Activated CD4-positive, alpha-beta T cell treated with anti-CD3 and anti-CD28 coated beads for 4 hours (primary cell): ENCODE measurements around the gene C1QL1.

Source experiments
- DNase-seq, 2 donors: peaks; one replicate each; pipeline ENCODE4 v3.0.0-alpha.2; 2020

C1QL1 gene

DNA sequence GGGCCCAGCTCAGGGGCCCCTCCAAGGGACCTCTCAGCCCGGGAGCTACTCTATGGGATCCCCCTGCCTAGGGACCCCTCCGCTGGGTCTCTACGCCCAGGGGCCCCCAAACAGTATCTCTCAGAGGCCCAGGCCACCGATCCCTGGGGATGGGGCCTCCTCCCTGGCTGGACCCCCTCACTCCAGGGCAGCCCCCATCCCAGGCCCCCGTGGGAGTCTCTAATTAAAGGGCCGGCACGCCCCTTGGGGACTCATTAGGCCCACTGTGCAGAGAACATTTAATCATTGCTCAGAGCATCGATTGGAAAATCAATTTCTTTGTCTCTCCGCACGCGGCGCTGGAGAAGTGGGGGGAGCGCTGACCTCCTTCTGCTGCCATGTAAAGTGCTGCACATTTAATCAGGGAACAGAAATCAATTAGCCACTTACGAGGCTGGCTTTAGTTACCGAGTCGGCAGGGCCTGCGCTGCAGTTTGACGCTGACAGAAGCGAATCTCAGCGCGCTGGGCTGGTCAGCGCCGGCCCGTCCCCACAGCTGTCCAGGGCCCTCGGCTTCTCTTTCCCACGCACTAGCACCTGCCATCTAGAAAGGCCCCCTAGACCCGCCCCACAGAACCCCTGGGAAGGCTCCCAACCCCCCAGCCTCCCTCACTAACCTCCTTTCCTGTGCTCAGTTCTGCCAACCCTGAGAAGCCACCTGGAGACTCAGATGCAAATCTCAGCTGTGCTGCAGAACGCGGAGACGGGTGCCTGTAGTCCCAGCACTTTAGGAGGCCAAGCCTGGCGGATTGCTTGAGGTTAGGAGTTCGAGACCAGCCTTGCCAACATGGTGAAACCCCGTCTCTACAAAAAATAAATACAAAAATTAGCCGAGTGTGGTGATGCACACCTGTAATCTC lies 20.2 kb upstream of the C1QL1 start:
- no peak for DNase-seq

DNA sequence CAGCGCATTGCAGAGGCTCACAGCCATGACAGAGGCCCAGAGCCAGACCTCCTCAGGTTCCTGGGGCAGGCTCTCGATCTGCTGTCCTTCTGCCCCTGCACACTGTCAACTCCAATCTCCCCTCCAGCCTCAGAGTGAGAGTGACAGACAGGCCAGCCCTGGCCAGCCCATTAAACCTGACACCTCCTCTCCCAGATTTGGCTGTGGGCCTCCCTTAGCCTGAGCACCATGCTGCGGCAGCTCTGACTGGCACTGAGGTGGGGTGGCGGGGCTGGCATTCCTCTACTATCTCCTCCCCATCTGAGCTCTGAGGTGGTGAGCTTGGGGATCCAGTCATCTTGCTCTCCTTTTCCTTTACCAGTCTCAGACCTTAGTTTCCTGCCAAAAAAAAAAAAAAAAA lies 15.5 kb upstream of the C1QL1 start:
- no peak for DNase-seq

DNA sequence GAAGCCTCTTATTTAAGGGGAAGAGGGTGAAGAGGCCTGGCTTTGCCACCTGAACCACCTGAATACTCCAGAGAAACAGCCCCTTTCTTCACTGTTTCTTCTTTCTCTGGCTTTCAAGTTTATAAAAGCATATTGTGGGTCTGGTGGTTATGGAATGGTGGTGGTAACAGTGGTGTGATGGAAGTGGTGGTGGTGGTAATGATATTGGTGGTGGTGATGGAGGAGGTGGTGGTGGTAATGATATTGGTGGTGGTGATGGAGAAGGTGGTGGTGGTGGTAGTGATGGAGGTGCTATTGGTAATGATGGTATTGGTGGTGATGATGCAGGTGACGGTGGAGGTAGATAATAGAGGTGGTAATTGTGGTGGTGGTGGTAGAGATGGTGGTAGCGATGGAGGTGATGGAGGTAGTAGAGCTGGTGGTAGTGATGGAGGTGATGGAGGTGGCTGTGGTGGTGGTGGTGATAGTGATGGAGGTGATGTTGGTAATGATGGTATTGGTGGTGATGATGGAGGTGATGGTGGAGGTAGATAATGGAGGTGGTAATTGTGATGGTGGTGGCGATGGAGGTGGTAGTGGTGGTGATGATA lies 14.1 kb upstream of the C1QL1 start:
- DNase-seq, result no peak

DNA sequence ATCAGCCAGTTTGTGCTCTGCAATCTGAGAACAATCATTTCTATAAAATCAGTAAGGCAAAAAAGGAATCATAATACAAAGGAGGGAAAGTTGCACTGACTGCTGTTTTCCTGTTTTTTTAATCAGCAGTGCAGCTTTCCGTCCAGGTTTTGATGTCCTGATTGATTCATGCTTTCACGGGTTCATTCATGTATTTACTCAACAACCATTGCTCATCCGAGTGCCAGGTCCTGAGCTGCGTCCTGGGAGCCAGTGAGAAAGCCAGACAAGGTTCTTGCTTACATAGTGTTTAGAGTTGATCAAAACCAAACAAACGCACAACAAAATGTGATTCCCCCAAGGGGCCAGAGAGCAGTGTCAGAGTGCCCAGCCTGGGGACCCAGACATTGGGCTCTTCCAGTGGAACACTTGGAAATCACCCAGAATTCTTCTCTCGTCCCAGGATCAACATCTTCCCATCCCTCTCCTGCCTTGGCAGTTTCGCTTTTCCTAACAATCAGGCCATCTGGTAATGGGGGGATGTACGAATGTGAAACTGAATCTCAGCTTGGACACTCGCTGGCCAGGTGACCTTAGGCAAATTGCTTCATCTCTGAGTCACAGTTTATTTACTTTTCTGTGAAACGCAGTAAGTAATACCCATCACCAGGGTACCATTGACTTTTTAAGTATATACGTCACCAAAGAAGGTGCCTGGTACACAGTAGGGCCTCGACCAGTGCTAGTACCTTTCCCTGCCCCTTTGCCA lies 13.3 kb upstream of the C1QL1 start:
- DNase-seq, result no peak

DNA sequence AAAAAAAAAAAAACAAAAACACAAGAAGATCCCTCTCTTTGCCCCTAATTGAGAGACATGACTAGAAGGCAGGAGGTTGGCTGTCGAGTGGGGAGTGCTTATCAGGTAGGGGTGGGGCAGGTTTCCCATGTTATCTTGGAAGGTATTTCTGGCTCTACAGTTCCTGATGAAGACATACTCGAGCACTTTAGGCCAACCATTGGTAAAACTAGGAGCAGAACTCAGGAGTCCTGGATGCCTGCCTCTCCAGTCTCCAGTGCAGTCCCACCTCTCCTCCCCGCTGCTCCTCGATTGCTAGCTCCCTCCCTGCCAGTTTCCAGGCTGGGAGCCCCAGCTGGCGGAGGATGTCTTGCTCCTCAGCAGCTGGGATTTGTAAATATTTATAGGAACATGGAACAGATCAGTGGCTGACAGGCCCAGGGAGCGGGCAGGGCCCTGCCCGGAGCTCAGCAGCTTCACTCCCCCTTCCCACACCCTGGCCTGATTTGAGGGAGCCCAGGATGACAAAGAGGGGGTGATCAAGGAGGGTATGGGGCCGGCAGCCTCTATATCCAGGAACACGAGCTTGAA lies 11.4 kb upstream of the C1QL1 start:
- no peak for DNase-seq

DNA sequence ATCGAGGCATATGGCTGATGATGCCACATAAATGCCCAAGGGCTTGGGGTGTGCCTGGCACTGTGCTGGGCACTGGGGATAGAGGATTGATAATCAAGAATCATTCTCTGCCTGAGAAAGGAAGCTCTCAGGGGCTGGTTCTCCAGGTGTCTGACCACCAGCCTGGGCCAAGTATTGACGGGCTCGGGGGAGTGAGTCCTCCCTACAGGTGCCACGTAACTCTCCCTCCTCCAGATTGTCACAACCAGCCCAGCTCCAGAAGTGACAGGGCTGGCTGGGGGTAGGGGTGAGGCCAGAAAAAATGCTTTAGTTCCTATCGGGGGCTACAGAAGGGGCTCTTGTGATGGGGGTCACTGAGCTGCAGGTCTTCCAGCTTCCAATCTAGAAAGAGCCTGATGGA lies 10.7 kb upstream of the C1QL1 start:
- DNase-seq, result no peak

DNA sequence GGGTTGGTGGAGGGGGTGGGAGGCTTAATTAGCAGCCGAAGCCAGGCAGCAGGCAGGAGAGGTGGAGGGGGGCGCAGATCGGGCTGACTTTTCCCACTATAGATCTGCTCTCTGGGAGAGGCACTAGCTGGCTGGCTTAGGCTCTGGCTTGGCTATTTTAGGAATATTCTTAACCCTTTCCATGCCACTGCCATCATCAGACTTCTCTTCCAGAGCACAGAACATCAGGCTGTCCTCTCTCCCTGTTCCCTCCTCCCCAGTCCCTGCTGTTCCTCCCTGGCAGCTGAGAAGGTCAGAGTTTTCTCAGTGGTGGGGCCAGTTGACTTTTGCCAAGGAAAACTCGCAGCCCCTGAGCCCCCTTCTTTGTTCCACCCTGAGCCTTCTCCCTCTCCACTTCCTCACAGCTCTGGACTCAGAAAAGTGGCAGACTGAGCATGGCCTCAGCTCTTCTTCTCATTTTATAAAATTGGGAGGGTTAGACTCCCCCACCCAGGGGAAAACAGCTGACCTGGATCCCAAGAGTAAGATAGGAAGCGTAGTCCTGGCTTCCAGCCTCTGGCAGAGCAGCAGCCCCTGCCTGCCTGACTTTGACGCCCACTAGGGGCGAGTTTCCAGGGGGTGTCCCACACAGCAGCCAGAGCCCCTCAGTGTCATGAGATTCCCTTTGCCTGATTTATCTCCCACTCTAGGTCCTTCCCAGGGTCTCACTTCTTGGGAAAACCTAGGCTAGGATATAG lies 9.9 kb upstream of the C1QL1 start:
- no peak for DNase-seq

DNA sequence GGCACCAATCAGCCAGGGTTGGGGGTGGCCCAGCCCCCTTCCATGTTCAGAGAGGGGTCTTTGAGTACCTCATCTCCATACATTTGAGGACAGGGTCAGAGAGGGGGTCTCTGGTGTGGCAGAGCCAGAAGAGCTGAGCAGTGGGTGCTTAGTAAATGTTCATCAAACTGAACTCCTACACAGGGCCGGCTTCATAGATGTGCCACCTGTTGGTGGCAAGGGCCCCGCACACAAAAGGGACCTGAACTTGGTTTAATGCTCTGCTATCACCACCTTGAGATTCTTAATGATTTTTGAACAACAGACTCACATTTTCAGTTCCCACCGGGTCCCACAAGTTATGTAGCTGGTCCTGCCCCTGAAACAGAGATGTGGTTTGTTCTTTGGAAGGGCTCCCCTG lies 9.0 kb upstream of the C1QL1 start:
- no peak for DNase-seq

DNA sequence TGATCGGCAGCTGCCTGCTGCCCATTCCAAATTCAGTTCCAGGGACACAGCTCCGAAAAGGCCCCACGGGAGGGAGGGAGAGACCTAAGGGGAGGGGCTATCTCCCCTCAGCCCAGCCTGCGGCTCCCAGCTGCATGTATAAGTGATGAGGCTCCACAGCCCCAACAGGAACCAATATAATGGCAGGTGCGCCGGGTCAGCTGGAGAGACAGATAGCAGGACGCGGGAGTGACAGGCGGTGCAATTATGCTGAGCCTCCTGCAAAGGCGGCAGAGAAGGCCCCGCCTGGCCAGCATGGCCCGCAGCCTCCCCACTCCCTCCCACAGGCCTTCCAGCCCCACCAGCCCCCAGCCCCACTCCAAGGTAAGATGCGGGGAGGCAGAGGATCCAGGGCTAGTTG lies 8.1 kb upstream of the C1QL1 start:
- no peak for DNase-seq

DNA sequence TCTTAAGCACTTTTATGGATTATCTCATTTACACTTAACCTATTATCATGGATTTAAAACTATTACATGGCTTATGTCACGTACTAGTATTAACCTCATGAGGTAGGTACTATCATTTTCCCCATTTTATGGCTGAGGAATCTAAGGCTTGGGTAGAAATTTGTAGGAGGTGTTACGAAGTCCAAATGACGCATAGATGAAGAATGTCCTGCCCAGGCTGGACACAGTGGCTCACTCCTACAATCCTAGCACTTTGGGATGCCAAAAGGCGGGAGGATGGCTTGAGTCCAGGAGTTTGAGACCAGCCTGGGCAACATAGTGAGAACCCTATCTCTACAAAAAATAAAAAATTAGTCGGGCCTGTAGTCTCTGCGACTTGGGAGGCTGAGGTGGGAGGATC lies 4.8 kb upstream of the C1QL1 start:
- no peak for DNase-seq

DNA sequence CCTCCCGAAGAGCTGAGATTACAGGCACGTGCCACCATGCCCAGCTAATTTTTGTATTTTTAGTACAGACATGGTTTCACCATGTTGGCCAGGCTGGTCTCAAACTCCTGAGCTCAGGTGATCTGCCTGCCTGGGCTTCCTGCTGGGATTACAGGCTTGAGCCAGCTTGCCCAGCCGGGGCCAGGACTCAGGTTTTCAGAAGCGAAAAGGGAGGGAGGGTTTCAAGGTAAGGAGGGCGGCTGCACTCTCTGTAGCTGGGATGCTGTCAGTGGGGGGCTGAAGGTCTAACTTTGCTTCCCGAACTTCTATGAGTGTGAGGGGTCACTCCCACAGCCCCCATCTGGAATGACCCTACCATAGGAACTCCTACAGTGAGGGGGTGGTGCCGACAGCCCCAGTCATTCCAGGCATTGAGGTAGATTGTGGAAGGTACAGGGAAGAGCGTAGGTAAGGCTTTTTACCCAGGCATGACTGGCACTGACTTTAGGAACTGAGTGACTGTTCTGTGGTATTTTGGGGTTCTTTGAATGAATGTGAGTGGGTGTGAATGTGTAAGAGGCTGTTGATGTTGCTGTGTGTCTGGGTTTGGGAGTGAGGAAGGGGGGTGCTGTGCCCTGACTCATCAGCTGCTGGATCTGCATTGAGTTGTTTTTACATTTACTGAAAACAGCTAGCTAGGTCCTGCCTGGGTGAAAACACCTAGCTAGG lies 3.8 kb upstream of the C1QL1 start:
- peak; percentile 54 to 63 for DNase-seq

DNA sequence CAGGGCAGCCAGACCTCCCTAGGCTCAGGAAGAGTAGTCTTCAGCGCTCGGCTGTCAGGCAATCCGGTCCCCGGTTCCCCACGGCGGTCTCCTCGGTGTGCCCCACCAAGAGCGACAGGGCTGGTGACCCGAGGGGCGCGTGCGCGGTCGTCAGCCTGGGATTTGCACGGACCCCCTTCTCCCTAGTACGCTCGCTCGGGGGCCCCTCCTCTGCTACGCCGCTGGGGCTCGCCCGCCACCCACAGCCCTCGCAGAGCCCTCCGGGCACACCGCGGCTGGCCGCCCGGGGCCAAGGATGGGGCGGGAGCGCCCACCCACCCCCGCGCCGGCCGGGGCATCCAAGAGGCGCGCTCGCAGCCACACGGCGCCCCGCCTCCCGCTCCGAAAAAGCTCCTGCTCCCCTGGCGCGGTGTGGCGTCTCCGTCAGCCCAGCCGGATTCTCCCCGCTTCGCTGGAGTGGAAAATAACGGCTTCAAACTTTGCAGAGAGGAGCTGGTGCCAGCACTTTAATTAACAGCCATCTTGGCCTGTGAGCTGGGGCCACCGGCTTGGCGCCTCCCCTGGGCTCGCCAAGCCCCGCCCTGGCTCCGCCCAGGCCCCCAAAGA lies 2.1 kb upstream of the C1QL1 start:
- peak in 1 of 2 donors; percentile 11 for DNase-seq

DNA sequence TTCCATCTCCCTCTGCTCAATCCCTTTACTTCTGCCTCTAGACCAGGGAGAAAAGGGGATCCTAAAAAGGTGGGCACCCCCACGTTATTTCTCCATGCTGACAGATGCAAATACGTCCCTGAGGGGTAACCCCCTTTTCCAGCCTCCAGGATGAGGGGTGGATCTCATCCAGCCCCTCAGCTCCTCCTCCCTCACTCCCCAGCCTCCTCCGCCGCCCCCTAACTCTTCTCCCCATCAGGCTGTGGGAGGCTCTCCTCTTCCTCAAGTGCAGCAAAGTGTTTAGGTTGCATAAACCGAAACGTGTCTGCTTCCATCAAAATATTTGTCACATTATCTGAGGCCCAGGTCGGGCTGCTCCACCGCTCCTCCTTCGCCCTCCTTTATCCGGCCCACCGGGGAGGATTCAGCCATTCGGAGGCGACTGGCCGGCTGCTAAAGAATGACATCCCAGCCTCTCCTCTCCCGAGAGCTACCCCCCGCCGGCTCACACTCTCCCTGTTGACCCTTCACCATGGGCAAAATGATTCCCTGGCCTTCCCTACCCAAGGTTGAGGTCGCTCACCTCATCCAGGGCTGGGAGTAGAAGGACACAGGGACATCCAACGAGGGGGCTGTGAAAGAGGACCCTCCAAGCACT lies 1.2 kb upstream of the C1QL1 start:
- no peak for DNase-seq

DNA sequence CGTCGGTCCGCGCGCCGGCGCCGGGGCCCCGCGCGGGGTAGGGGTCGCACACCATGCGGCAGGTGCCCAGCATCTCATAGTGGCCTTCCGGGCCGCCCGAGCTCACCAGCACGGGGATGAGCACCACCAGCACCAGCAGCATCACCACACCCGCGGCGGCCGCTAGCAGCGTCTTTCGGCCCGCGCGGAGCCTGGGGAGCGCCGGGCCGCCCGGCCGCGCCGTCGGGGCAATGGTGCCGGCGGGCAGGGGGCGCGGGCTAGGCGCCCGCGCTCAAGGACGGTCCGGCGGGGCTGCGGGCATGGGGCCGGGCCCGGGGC lies 237 bp downstream of the C1QL1 start:
- no peak for DNase-seq

DNA sequence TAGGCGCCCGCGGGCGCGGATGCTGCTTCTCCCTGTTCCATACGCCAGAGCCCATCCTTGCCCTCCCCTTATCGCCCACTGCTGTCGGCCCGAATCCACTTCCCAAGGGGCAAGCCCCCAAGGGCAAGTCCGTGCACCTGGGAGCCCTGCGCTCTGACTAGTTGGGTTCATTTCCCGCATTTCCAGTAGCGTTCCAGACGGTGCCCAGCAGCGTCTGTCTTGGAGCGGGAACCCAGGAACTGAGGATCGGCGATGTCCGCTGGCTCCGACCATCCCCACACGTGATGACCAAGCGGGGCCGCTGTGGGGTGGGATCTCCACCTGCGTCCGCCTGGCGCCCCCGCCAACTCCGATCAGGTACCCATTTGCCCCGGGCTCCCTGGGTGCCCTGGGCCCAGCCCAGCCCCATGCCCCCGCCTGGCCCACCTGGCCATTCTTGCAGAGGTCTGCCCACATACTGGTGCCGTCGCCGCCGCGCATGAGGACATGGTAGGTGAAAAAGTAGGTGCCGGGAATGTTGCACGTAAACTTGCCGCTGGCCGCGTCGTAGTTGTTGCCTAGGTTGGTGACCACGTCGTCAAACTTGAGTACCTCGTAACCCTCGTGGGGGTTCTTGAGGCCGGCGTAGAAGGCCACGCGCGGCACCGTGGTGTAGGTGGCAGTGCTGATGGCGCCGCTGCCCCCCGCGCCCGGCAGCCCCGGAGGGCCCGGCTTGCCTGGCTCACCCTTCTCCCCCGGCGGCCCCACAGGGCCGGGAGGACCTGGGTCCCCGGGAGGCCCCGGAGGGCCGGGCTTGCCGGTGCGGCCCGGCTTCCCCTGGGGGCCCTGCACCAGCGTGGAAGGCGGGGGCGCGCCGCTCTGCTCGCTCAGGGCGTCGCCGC lies 837 bp downstream of the C1QL1 start:
- DNase-seq, result no peak

DNA sequence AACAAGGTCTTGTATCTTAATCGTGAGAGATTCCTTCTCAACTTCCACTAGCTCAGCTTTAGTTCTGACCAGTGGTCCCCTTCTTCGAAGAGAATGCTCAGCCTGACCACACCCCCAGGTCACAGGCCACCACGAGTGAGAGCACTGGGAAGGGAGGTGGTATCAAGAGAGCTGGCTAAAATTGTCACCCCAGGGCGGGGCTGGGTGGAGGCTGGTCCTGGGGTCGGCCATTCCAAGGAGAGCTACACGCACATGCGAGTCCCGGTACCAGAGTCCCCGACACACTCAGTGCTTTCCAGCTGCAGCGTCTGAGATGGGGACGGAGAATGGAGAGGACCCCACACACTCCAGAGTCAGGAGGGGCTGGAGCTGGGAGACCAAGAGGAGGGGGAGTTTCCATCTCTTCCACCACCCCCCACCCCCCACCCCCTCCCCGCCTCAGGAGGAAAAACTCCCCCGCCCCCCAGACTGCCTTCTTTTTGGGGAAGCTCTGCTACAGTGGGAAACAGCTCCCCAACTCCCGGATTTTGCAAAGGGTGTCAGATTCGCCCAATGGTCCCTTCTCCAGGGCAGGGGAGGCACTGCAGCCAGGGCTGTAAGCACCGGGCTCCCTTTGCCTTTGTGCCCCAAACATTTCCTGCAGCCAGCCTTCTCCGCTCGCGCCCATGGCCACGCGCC lies 1.6 kb downstream of the C1QL1 start:
- no peak for DNase-seq

DNA sequence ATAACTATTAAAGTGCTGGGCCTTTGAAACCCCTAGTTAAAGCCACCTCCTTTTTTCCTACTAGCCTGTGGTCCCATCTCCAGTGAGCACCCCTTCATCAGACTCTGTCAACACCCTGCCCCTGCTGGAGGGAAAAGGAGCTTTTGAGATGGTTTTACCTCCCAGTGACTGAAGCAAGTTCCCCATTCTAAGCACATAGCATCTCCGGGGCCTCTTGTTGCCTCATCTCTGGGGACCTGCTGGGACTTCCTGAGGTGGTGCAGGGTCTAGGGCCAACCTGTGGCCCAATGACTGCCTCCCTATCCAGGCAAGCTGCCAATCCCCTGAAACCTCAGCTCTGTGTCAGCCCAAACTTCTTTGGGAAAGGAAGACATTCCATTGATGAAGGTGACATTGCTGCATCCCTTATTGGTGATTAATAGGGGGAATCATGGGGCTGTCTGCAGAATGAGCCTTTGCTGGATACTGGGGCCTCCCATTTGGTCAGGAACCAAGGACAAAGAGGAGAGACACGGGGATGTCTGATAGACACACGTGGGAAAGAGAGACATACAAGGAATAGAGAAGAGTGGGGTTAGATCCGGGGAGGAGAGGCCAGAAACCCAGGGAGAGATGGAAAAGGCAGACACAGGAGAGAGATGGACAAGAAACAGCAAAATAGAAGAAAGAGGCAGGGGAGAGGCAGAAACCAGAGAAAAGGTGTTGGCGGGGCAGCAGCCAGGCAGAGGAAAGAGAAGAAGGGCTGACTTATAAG lies 2.4 kb downstream of the C1QL1 start:
- DNase-seq, result no peak

DNA sequence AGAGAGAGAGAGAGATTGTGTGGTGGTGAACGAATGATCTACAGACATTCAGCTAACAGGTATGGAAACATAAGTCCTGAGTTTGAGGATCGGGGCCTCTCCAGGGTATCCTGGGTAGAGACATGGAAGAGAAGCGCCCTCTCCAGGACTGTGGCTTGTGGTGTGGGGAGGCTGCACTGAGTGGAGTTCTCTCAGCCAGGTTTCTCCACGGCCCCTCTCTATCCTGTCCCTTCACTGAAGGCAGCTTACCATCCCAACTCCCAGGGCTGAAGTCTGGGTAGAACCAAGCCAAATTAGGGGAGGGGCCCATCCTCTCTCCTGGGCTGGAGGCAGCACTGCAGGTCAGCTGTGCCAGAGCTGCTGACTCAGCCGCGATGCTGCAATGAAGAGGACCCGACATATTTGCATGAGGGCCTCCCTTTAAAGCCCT lies 6.2 kb downstream of the C1QL1 start:
- no peak for DNase-seq

DNA sequence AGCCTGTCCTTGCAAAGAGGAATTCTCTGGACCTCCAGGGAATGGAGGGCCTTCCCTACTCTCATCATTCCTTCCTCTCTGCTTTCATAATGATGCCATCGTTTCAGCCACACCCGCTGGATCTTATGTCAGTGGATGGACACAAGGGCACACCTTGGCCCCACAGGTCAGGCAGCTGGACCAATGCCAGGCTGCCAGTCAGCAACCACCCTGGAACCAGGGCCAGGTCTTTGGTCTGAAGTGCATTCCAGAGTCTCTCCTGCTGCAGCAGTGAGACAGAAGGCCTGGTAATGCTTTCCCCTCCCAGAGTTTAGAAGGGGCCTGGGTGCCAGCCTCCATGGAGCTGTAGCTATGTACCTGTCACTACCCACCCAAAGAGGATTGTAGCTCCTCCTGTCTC lies 7.4 kb downstream of the C1QL1 start:
- no peak for DNase-seq
